Measurements from ENCODE around the gene KCNMA1.

DNA sequence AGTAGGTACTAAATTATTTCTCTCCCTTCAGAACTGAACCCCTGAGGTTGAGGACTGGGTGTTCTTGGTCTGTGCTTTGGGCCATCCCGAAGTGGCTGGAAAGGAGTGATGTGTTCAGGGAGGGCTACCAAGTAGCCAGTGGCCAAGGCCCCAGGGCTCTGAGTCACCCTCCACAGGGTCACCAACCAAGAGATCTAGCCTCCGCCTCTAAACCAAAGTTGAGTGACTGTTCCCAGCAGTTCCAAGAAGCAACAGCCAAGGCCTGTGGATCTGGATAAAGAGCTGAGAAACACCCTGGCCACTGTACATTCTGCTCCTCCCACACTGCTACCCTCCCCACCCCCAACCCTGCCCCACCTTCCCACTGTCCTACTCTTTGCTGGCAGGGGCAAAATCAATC is 35.5 kb upstream of the KCNMA1 start:
- no peak for TF ChIP-seq POLR2A (IDR thresholded peaks at IDR 0.05)
- TF ChIP-seq, protein P1, sequence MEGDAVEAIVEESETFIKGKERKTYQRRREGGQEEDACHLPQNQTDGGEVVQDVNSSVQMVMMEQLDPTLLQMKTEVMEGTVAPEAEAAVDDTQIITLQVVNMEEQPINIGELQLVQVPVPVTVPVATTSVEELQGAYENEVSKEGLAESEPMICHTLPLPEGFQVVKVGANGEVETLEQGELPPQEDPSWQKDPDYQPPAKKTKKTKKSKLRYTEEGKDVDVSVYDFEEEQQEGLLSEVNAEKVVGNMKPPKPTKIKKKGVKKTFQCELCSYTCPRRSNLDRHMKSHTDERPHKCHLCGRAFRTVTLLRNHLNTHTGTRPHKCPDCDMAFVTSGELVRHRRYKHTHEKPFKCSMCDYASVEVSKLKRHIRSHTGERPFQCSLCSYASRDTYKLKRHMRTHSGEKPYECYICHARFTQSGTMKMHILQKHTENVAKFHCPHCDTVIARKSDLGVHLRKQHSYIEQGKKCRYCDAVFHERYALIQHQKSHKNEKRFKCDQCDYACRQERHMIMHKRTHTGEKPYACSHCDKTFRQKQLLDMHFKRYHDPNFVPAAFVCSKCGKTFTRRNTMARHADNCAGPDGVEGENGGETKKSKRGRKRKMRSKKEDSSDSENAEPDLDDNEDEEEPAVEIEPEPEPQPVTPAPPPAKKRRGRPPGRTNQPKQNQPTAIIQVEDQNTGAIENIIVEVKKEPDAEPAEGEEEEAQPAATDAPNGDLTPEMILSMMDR (IDR thresholded peaks at IDR 0.05) = no peak
